HEK293 (cell line): Measurements from ENCODE around the gene CTDNEP1.

Experiments
- CTCF ChIA-PET: fragments of 350-600 bp; formaldehyde crosslinking; extraction: SDS; loops from one replicate; lab custom pipeline; 2021; ENCODE audit warnings: antibody characterized with exemption; lab: Yijun Ruan, JAX
- POLR2A ChIA-PET: fragments of 300-600 bp; formaldehyde crosslinking; extraction: SDS; loops from one replicate; lab custom pipeline; 2020; ENCODE audit warnings: antibody characterized with exemption, inconsistent platforms; lab: Yijun Ruan, JAX
- H3K27ac ChIP-seq: fragments of 200-500 bp; sonication (Bioruptor generic); 2 replicates; pipeline ENCODE4 v1.5.1; 2014; ENCODE audit warnings: low read depth, low read length, control low read depth, inconsistent platforms; ENCODE audit errors: extremely low read depth
- H3K36me3 ChIP-seq, 2 experiments: fragments of 200-500 bp in 1 of 2; sonication (Bioruptor generic) in 1 of 2; 1 replicate in 1 of 2; 2 replicates in 1 of 2; pipeline ENCODE4 v1.5.1; 2014 to 2017; ENCODE audit warnings: inconsistent platforms in 2 of 2, low read length in 2 of 2; ENCODE audit not compliant: control insufficient read depth in 2 of 2, insufficient read depth in 1 of 2
- H3K4me1 ChIP-seq: fragments of 200-500 bp; sonication (Bioruptor generic); 2 replicates; pipeline ENCODE4 v1.5.1; 2014; ENCODE audit warnings: mild to moderate bottlenecking, low read length, inconsistent platforms; ENCODE audit not compliant: control insufficient read depth, insufficient read depth
- H3K4me3 ChIP-seq: 2 replicates; pipeline ENCODE4 v1.5.1; 2011; ENCODE audit warnings: low read depth, mild to moderate bottlenecking, control low read depth, low read length, moderate library complexity
- H3K9me3 ChIP-seq: fragments of 200-500 bp; sonication (Bioruptor generic); 2 replicates; pipeline ENCODE4 v1.5.1; 2014; ENCODE audit warnings: low read depth, low read length, inconsistent platforms; ENCODE audit not compliant: control insufficient read depth, insufficient read depth
- EGR2 ChIP-seq: fragments of 450-650 bp; formaldehyde crosslinking; IDR thresholded peaks from 2 replicates; pipeline ENCODE4 v1.5.1; 2016; ENCODE audit warnings: low read depth, missing biosample characterization, missing genetic modification characterization
- GLI2 ChIP-seq: fragments of 450-650 bp; formaldehyde crosslinking; IDR thresholded peaks from 2 replicates; pipeline ENCODE4; 2017; ENCODE audit warnings: missing biosample characterization, missing genetic modification characterization, low read depth, borderline replicate concordance
- KLF1 ChIP-seq: fragments of 450-650 bp; formaldehyde crosslinking; IDR thresholded peaks from 2 replicates; pipeline ENCODE4 v1.5.1; 2016; ENCODE audit warnings: missing biosample characterization, missing genetic modification characterization
- KLF10 ChIP-seq: fragments of 450-650 bp; IDR thresholded peaks from 2 replicates; pipeline ENCODE4 v1.5.1; 2018; ENCODE audit warnings: missing biosample characterization, mild to moderate bottlenecking, missing genetic modification characterization
- SP3 ChIP-seq: fragments of 450-650 bp; formaldehyde crosslinking; IDR thresholded peaks from 2 replicates; pipeline ENCODE4 v1.5.1; 2016; ENCODE audit warnings: missing biosample characterization, missing genetic modification characterization
- ZBTB20 ChIP-seq: fragments of 450-650 bp; formaldehyde crosslinking; IDR thresholded peaks from 2 replicates; pipeline ENCODE4 v1.5.1; 2016; ENCODE audit warnings: missing biosample characterization, missing genetic modification characterization
- ZFHX2 ChIP-seq: fragments of 450-650 bp; formaldehyde crosslinking; conservative IDR thresholded peaks from 2 replicates; pipeline ENCODE4 v1.5.1; 2016; ENCODE audit warnings: missing biosample characterization, missing genetic modification characterization
- ZFP3 ChIP-seq: fragments of 450-650 bp; formaldehyde crosslinking; IDR thresholded peaks from 2 replicates; pipeline ENCODE4 v1.5.1; 2016; ENCODE audit warnings: low read depth, missing biosample characterization, missing genetic modification characterization
- ZNF37A ChIP-seq: fragments of 450-650 bp; IDR thresholded peaks from 2 replicates; pipeline ENCODE4 v1.5.1; 2018; ENCODE audit warnings: missing biosample characterization, missing genetic modification characterization
- ZNF510 ChIP-seq: fragments of 450-650 bp; formaldehyde crosslinking; IDR thresholded peaks from 2 replicates; pipeline ENCODE4 v1.5.1; 2018; ENCODE audit warnings: mild to moderate bottlenecking, missing genetic modification characterization, missing biosample characterization; ENCODE audit not compliant: insufficient replicate concordance
- ZNF560 ChIP-seq: fragments of 450-650 bp; formaldehyde crosslinking; IDR thresholded peaks from 2 replicates; pipeline ENCODE4 v1.5.1; 2017; ENCODE audit warnings: missing biosample characterization, missing genetic modification characterization, borderline replicate concordance
- ZNF571 ChIP-seq: fragments of 450-650 bp; formaldehyde crosslinking; IDR thresholded peaks from 2 replicates; pipeline ENCODE4 v1.5.0; 2017; ENCODE audit warnings: missing biosample characterization, missing genetic modification characterization
- ZNF626 ChIP-seq: fragments of 450-650 bp; sonication (Bioruptor Pico); formaldehyde crosslinking; IDR thresholded peaks from 2 replicates; pipeline ENCODE4 v1.5.1; 2018; ENCODE audit warnings: missing biosample characterization, missing genetic modification characterization, inconsistent platforms
- ZNF701 ChIP-seq: fragments of 450-650 bp; formaldehyde crosslinking; IDR thresholded peaks from 2 replicates; pipeline ENCODE4 v1.5.1; 2016; ENCODE audit warnings: missing biosample characterization, missing genetic modification characterization
- ZNF777 ChIP-seq: fragments of 450-650 bp; formaldehyde crosslinking; IDR thresholded peaks from 2 replicates; pipeline ENCODE4 v1.5.1; 2017; ENCODE audit warnings: missing biosample characterization, missing genetic modification characterization, borderline replicate concordance
- ZNF792 ChIP-seq: fragments of 450-650 bp; formaldehyde crosslinking; IDR thresholded peaks from 2 replicates; pipeline ENCODE4 v1.5.1; 2016; ENCODE audit warnings: missing biosample characterization, missing genetic modification characterization
- TF ChIP-seq, protein P1 (sequence below): fragments of 450-650 bp; formaldehyde crosslinking; IDR thresholded peaks from 2 replicates; pipeline ENCODE4 v1.5.1; 2016; ENCODE audit warnings: missing biosample characterization, missing genetic modification characterization
- TF ChIP-seq, protein P2 (sequence below): fragments of 450-650 bp; formaldehyde crosslinking; conservative IDR thresholded peaks from 2 replicates; pipeline ENCODE4 v1.5.1; 2016; ENCODE audit warnings: low read depth, missing biosample characterization, missing genetic modification characterization
- TF ChIP-seq, protein P3 (sequence below): fragments of 450-650 bp; formaldehyde crosslinking; optimal IDR thresholded peaks from 2 replicates; pipeline ENCODE3; 2016; ENCODE audit warnings: missing biosample characterization, mild to moderate bottlenecking, missing genetic modification characterization
- TF ChIP-seq, protein P4 (sequence below): fragments of 450-650 bp; formaldehyde crosslinking; IDR thresholded peaks from 2 replicates; pipeline ENCODE4 v1.5.1; 2016; ENCODE audit warnings: missing biosample characterization, missing genetic modification characterization
- TF ChIP-seq, protein P5 (sequence below): fragments of 450-650 bp; formaldehyde crosslinking; IDR thresholded peaks from 2 replicates; pipeline ENCODE4 v1.5.1; 2016; ENCODE audit warnings: missing biosample characterization, missing genetic modification characterization
- TF ChIP-seq, protein P6 (sequence below): fragments of 450-650 bp; IDR thresholded peaks from 2 replicates; pipeline ENCODE4 v1.5.1; 2018; ENCODE audit warnings: missing biosample characterization, mild to moderate bottlenecking, missing genetic modification characterization

The CTDNEP1 gene

DNA sequence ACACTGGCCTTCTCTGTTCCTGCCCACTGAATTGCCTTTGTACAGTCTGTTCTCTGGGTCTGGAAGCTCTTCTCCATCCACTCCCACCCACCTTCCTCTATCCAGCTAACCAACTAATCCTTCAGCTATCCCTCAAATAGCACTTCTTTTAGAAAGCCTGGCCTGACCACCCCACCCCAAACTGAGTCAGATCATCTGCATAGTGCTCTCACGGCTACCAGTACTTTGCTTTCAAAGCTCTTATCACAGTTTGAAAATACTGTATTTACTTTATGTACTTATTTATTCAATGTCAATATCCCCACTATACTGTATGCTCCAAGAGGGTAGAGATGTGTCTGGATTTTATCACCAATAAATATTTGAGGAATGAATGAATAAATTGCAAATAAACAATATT, 15.2 kb upstream of the CTDNEP1 start:
- Histone ChIP-seq H3K9me3 (no peaks in the 10 kb centered on the region), H3K36me3 (no peaks in the 10 kb centered on the region; a peak in 1 of 3 replicates), H3K4me3 (no peak overlapping the region), H3K27ac (no peak overlapping the region)
- CTCF ChIA-PET: interaction anchor here (0.6 to 2.4 kb wide), 5 partner anchors 14 to 89 kb away, joined by 3 to 18 read pairs (median 5); partner anchors contain the start of gene SLC2A4
- POLR2A ChIA-PET: interaction anchor here (0.6 to 1.8 kb wide), 2 partner anchors 10 to 22 kb away, joined by 3 to 5 read pairs; no protein-coding TSS in a partner anchor
- TF ChIP-seq ZFP3 (tag by site-specific recombination): no peak
- no peak for TF ChIP-seq KLF10 (tag by site-specific recombination)
- no peak for TF ChIP-seq ZNF571
- TF ChIP-seq ZNF560 (tag by site-specific recombination): no peak
- TF ChIP-seq SP3 (tag by site-specific recombination): no peak
- no peak for TF ChIP-seq ZNF626 (tag by site-specific recombination)
- no peak for TF ChIP-seq ZNF701 (tag by site-specific recombination)
- TF ChIP-seq ZNF510 (tag by site-specific recombination): no peak
- no peak for TF ChIP-seq GLI2 (tag by site-specific recombination)
- TF ChIP-seq, all 188 proteins: peak for 0
- peaks cover 18% of the 10 kb centered on the region for H3K4me1 ChIP-seq

DNA sequence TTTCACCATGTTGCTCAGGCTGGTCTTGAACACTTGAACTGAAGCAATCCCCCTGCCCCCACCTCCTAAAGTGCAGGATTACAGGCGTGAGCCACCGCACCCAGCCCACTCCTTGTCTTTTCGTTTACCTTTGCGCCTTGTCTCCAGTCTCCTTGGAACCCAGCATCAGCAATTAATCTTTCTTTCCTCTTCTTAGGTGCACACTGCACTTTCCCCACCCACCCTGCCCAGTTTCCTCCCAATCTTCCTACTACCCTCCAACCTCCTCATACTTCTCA, 12.2 kb upstream of the CTDNEP1 start:
- peaks cover 0 to 18% of the 10 kb centered on the region in 2 experiments; a peak in 2 of 3 replicates for H3K36me3 ChIP-seq
- CTCF ChIA-PET: interaction anchor here (0.5 to 3.1 kb wide), 8 partner anchors 17 to 1658 kb away, joined by 3 to 24 read pairs (median 4); no protein-coding TSS in a partner anchor
- TF ChIP-seq, protein P1, sequence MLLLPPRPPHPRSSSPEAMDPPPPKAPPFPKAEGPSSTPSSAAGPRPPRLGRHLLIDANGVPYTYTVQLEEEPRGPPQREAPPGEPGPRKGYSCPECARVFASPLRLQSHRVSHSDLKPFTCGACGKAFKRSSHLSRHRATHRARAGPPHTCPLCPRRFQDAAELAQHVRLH (tag by site-specific recombination): 0 out of 2 replicates have a peak, but pooled peaks have one; percentile 30
- TF ChIP-seq EGR2 (tag by site-specific recombination) (peak; percentile 60), ZNF701 (tag by site-specific recombination) (no peak), ZBTB20 (tag by site-specific recombination) (no peak), ZNF792 (tag by site-specific recombination) (no peak), ZNF777 (tag by site-specific recombination) (no peak), ZNF626 (tag by site-specific recombination) (no peak), KLF1 (peak; percentile 84), ZNF37A (tag by site-specific recombination) (no peak), ZFHX2 (tag by site-specific recombination) (peak; percentile 58)
- TF ChIP-seq, protein P2, sequence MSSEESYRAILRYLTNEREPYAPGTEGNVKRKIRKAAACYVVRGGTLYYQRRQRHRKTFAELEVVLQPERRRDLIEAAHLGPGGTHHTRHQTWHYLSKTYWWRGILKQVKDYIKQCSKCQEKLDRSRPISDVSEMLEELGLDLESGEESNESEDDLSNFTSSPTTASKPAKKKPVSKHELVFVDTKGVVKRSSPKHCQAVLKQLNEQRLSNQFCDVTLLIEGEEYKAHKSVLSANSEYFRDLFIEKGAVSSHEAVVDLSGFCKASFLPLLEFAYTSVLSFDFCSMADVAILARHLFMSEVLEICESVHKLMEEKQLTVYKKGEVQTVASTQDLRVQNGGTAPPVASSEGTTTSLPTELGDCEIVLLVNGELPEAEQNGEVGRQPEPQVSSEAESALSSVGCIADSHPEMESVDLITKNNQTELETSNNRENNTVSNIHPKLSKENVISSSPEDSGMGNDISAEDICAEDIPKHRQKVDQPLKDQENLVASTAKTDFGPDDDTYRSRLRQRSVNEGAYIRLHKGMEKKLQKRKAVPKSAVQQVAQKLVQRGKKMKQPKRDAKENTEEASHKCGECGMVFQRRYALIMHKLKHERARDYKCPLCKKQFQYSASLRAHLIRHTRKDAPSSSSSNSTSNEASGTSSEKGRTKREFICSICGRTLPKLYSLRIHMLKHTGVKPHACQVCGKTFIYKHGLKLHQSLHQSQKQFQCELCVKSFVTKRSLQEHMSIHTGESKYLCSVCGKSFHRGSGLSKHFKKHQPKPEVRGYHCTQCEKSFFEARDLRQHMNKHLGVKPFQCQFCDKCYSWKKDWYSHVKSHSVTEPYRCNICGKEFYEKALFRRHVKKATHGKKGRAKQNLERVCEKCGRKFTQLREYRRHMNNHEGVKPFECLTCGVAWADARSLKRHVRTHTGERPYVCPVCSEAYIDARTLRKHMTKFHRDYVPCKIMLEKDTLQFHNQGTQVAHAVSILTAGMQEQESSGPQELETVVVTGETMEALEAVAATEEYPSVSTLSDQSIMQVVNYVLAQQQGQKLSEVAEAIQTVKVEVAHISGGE (tag by site-specific recombination): no peak
- TF ChIP-seq, protein P3, sequence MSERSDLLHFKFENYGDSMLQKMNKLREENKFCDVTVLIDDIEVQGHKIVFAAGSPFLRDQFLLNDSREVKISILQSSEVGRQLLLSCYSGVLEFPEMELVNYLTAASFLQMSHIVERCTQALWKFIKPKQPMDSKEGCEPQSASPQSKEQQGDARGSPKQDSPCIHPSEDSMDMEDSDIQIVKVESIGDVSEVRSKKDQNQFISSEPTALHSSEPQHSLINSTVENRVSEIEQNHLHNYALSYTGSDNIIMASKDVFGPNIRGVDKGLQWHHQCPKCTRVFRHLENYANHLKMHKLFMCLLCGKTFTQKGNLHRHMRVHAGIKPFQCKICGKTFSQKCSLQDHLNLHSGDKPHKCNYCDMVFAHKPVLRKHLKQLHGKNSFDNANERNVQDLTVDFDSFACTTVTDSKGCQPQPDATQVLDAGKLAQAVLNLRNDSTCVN (tag by site-specific recombination): peak; percentile 1
- TF ChIP-seq, protein P4, sequence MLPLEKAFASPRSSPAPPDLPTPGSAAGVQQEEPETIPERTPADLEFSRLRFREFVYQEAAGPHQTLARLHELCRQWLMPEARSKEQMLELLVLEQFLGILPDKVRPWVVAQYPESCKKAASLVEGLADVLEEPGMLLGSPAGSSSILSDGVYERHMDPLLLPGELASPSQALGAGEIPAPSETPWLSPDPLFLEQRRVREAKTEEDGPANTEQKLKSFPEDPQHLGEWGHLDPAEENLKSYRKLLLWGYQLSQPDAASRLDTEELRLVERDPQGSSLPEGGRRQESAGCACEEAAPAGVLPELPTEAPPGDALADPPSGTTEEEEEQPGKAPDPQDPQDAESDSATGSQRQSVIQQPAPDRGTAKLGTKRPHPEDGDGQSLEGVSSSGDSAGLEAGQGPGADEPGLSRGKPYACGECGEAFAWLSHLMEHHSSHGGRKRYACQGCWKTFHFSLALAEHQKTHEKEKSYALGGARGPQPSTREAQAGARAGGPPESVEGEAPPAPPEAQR (tag by site-specific recombination): no peak
- TF ChIP-seq, protein P5, sequence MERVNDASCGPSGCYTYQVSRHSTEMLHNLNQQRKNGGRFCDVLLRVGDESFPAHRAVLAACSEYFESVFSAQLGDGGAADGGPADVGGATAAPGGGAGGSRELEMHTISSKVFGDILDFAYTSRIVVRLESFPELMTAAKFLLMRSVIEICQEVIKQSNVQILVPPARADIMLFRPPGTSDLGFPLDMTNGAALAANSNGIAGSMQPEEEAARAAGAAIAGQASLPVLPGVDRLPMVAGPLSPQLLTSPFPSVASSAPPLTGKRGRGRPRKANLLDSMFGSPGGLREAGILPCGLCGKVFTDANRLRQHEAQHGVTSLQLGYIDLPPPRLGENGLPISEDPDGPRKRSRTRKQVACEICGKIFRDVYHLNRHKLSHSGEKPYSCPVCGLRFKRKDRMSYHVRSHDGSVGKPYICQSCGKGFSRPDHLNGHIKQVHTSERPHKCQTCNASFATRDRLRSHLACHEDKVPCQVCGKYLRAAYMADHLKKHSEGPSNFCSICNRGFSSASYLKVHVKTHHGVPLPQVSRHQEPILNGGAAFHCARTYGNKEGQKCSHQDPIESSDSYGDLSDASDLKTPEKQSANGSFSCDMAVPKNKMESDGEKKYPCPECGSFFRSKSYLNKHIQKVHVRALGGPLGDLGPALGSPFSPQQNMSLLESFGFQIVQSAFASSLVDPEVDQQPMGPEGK (tag by site-specific recombination): peak; percentile 60
- TF ChIP-seq, protein P6, sequence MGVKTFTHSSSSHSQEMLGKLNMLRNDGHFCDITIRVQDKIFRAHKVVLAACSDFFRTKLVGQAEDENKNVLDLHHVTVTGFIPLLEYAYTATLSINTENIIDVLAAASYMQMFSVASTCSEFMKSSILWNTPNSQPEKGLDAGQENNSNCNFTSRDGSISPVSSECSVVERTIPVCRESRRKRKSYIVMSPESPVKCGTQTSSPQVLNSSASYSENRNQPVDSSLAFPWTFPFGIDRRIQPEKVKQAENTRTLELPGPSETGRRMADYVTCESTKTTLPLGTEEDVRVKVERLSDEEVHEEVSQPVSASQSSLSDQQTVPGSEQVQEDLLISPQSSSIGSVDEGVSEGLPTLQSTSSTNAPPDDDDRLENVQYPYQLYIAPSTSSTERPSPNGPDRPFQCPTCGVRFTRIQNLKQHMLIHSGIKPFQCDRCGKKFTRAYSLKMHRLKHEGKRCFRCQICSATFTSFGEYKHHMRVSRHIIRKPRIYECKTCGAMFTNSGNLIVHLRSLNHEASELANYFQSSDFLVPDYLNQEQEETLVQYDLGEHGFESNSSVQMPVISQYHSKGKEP: 0 out of 2 replicates have a peak, but pooled peaks have one; percentile 11
- TF ChIP-seq, all 188 proteins: peak for 7
- H3K4me3 ChIP-seq: no peak overlapping the region
- POLR2A ChIA-PET: interaction anchor here (1.2 to 2.1 kb wide), 6 partner anchors 9 to 228 kb away, joined by 3 to 13 read pairs (median 6); partner anchors contain the start of genes ACADVL, CTDNEP1, DLG4 and DVL2
- peak overlapping the region; percentile 80 for H3K27ac ChIP-seq
- no peaks in the 10 kb centered on the region for H3K9me3 ChIP-seq
- H3K4me1 ChIP-seq: peaks cover 18% of the 10 kb centered on the region
